HG03521 (cell line): Measurements from ENCODE around the gene LRFN5.

Experiments
- ATAC-seq: cut with Tn5 transposase; IDR thresholded peaks from one replicate; pipeline ENCODE4 v1.9.1; 2021; ENCODE audit warnings: mild to moderate bottlenecking, moderate library complexity; ENCODE audit not compliant: unreplicated experiment

LRFN5 gene

GRCh38 chr14:41766772-41767171, 160.1 kb downstream of the LRFN5 start:
- no peak for ATAC-seq

GRCh38 chr14:41773536-41774279, 167.0 kb downstream of the LRFN5 start:
- no peak for ATAC-seq

- no peak for ATAC-seq
These were observed 175.8 kb downstream of the LRFN5 start for GRCh38 chr14:41782511-41782910.

GRCh38 chr14:41783403-41783802, 176.7 kb downstream of the LRFN5 start:
- no peak for ATAC-seq

- no peak for ATAC-seq
These were observed 179.0 kb downstream of the LRFN5 start for GRCh38 chr14:41785696-41786095.

- no peak for ATAC-seq
These were observed 193.1 kb downstream of the LRFN5 start for GRCh38 chr14:41799817-41800216.

GRCh38 chr14:41805633-41806032, 199.0 kb downstream of the LRFN5 start:
- ATAC-seq, result no peak

- ATAC-seq, result no peak
These were observed 199.8 kb downstream of the LRFN5 start for GRCh38 chr14:41806366-41806975.

- no peak for ATAC-seq
These were observed 203.7 kb downstream of the LRFN5 start for GRCh38 chr14:41810362-41810761.

- no peak for ATAC-seq
These were observed 210.9 kb downstream of the LRFN5 start for GRCh38 chr14:41817626-41818025.

- ATAC-seq, result no peak
These were observed 217.8 kb downstream of the LRFN5 start for GRCh38 chr14:41824441-41824840.

GRCh38 chr14:41825622-41826021, 218.9 kb downstream of the LRFN5 start:
- no peak for ATAC-seq

GRCh38 chr14:41830714-41831406, 224.2 kb downstream of the LRFN5 start:
- ATAC-seq, result no peak

GRCh38 chr14:41839661-41840060, 233.0 kb downstream of the LRFN5 start:
- ATAC-seq, result no peak

- no peak for ATAC-seq
These were observed 252.7 kb downstream of the LRFN5 start for GRCh38 chr14:41859336-41859735.

- no peak for ATAC-seq
These were observed 253.9 kb downstream of the LRFN5 start for GRCh38 chr14:41860586-41860985.

GRCh38 chr14:41865894-41866293, 259.2 kb downstream of the LRFN5 start:
- ATAC-seq, result no peak

- no peak for ATAC-seq
These were observed 261.7 kb downstream of the LRFN5 start for GRCh38 chr14:41868396-41868795.

GRCh38 chr14:41872931-41873685, 266.4 kb downstream of the LRFN5 start:
- ATAC-seq, result no peak

- no peak for ATAC-seq
These were observed 267.1 kb downstream of the LRFN5 start for GRCh38 chr14:41873686-41874317.

GRCh38 chr14:41875116-41875515, 268.4 kb downstream of the LRFN5 start:
- ATAC-seq, result no peak
